GM18508 (cell line): ENCODE measurements around the gene CRYBG3.
"Not testable (repeated sequence)": the region's sequence is repeated elsewhere in the genome, so short reads cannot be mapped to it uniquely, and the experiment has no call there.

ENCODE experiments used
- ATAC-seq: cut with Tn5 transposase; IDR thresholded peaks from one replicate; pipeline ENCODE4 v1.9.1; 2021; ENCODE audit warnings: moderate number of reproducible peaks; ENCODE audit not compliant: insufficient read depth, unreplicated experiment

CRYBG3 gene

GRCh38 chr3:97833184-97833583 is 11.4 kb downstream of the CRYBG3 start:
- not testable (repeated sequence) for ATAC-seq

- no peak for ATAC-seq
Observed at GRCh38 chr3:97835761-97836160, 13.9 kb downstream of the CRYBG3 start.

- ATAC-seq: no peak
Observed at GRCh38 chr3:97838393-97838792, 16.6 kb downstream of the CRYBG3 start.

- no peak for ATAC-seq
Observed at GRCh38 chr3:97839944-97840343, 18.1 kb downstream of the CRYBG3 start.

DNA sequence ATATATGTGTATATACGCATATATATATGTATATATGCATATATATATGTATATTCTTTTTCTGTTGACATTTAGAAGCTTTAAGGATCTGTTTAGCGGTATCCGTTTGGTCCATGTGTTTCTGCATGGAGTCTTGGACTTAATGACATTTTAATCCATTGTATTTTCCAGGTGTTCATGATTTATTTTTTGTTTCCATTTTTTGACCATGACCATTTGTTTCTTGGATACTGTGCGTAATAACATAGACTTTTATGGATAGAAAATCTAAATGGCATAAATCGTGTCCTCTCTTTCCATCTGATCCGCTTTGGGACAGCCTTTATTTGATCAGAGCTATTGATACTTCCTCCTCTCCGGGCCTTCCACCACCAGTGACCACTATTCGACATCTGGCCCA is 19.5 kb downstream of the CRYBG3 start:
- no peak for ATAC-seq

- ATAC-seq: no peak
Observed at GRCh38 chr3:97841956-97842355, 20.1 kb downstream of the CRYBG3 start.

- ATAC-seq: no peak
Observed at GRCh38 chr3:97848779-97849178, 27.0 kb downstream of the CRYBG3 start.

DNA sequence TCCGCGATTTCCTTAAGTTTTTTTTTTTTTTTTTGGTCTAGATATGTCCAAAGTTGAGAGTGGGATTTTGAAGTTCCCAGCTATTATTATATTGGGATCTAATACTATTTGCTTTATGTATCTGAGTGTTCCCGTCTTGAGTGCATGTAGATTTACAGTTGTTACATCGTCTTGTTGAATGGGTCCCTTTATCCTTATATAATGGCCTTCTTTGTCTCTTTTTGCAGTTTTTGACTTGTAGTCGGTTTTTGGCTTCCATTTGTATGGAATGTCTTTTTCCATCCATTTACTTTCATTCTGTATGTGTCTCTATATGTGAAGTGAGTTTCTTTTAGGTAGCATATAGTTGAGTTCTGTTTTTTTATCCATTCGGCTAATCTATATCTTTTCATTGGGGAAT is 35.6 kb downstream of the CRYBG3 start:
- ATAC-seq: no peak

GRCh38 chr3:97860364-97860763 is 38.6 kb downstream of the CRYBG3 start:
- ATAC-seq: no peak

- ATAC-seq: no peak
Observed at GRCh38 chr3:97862582-97862981, 40.8 kb downstream of the CRYBG3 start.

- no peak for ATAC-seq
Observed at GRCh38 chr3:97863031-97863430, 41.2 kb downstream of the CRYBG3 start.

- no peak for ATAC-seq
Observed at GRCh38 chr3:97863775-97864174, 42.0 kb downstream of the CRYBG3 start.

DNA sequence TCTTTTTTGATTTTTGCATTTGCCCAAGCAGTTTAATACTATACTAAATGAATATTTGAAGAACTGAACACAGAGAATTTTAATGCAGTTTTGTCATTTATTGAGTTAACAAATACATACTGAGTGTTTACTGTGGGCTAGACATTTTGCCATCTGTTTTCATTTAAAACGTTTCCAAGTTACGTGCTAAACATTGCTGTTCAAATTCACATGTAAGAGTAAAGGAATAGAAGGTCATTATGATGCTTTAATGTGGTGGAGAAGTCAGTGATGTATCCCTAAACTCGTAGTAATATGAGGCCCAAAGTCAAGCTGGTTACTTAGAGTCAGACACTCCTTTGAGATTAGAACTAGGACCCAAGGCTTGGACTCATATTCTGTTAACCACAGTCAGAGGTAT is 49.4 kb downstream of the CRYBG3 start:
- no peak for ATAC-seq

DNA sequence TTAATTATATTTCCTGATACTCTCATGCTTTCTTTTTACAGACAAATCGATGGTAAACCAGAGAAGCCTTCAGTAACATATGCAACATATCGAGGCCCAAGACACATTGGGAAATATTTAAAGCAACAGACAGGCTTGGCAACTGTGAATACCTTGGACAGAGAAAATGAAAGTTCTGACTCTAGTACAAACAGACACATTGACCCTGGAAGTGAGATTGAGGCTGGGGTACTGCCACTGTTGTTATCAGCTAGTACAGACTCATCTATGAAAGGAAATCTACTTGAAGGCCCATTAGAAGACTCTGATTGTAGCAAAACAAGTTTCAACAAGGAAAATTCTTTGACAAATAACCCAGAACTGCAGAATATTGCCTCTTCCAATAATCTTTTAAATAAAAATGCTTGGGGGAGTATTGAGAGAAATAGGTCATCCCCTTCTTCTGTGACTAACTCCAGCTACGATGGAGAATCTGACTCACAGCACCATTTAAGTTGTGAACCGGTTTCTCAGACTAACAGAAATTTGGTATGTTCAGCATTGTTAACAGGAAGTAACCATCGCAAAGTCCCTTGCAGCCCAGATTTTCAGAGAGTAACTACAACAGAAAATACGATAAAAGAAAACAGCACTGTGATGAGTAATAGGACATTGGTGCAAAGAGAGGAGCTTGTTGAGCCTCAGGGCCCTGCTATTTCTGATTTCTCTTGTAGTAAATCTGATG is 50.2 kb downstream of the CRYBG3 start:
- no peak for ATAC-seq

- no peak for ATAC-seq
Observed at GRCh38 chr3:97872525-97873042, 50.8 kb downstream of the CRYBG3 start.

GRCh38 chr3:97880267-97880666 is 58.5 kb downstream of the CRYBG3 start:
- ATAC-seq: no peak

DNA sequence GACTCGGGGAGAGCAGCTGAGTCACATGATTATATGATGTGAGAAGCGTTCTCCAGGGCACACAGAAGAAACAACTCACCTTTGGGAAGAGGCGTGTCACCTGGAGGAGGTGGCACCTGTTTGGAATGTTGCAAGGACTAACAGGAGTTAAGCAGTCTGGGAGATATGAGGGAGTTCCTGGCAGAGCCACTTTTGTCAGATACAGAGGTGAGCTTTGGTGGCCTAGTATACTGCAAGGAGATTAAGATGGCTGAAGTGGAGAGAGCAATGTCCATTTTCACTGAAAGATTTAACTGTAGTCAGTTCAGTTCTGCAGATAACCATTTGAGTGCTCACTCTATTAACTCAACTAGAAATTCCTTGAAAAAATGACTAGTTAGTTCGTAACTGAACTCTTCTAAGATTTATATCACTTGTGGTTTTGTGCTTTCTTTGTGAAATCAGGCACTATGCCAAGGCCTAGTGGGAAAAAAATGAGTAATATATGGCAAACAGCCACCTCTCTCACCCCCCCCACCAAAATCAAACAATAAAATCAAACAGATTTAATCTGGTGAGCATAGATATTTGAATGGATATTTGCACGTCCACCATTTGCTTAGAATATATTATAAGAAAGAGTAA is 61.3 kb downstream of the CRYBG3 start:
- ATAC-seq: no peak

DNA sequence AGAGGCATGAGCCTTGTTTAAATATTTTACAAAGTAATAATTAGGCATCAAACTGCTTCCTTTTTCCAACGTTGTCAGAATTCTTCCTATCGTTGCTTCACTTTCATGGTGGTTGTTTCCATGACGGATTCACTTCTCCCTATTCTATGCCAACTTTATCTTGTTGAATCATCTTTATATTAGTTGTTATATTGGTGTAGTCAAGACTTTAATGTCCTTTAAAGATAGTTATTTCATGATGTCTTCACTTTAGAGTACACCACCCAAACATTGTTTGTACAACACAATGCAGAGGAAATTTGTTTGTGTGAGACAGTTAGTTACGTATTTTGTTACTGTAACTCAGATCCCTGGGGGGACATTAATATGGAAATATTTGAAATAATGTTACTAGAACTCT is 61.9 kb downstream of the CRYBG3 start:
- no peak for ATAC-seq

DNA sequence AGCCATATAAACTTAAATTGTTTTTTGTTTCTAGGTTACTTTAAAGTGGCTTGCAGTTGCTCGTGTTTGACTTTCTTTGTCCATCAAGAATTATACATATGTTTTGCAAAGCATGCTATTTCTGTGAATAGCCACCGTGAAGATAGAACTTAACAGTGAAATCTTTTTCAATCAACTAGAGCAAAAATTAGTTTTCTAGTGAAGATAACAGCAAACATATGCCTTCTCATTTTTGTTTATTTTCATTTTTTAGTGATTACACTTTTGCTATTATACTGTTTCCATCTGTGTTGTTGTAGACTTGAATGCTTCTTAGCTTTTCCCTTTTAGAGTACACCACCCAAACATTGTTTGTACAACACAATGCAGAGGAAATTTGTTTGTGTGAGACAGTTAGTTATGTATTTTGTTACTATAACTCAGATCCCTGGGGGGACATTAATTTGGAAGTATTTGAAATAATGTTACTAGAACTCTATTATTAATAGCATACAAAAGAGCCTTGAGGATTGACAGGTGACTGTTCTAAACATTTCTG is 62.8 kb downstream of the CRYBG3 start:
- ATAC-seq: no peak

DNA sequence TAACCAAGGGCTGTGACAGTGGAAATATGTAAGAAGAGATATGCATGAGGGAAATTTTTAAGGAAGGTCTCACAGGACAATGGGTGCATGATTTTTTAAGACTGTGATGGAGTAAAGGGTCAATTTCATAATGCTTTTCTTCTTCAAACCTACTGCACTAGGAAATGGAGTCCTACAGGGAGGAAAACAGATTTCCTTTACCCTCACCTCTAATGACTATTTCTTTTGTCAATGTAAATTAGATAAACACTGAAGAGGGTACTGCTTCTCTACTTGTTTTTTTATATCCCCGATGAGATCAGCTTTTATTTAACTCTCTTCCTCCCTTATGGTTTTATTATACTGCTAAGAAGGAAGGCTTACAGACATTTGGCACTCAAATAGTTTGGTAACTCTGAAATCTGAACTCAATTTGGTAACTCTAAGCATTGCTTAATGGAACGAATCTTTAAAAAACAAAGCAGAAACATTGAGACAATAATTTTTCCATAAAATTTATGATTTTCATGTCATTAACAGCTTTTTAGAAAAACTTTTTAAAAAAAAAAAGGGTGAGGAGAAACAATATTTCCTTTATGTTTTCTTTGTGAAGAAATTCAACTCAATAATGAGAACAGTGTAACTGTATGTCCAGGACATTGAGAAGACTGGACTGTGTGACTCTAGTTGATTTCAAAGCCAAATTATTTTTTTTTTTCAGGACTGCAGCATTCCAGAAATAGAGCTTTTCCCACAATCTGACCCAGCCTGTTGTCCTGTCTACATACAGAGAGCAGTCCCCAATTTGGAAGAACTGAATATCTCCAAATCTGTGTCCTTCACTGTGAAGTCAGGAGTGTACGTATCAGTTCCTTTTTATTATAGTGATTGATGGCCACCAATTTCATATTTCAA is 64.4 kb downstream of the CRYBG3 start:
- ATAC-seq: no peak

DNA sequence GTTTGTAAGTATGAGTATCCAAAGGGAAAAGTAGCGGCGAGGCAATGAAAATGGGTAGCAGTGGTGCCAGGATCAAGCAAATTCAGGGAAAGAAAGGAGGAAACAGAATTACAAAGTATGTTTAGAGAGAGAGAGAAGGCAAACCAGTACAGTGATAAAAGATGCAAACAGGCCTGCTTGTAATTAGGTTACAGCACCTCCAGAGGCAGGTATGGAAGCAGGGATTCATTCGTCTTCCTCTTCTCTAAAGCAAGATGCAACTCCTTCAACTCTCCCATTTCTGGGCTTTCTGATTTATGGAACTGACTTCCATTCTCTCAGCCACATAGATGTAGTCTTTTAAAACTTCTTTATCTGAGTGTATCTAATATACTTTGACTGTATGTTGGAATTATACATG is 68.0 kb downstream of the CRYBG3 start:
- ATAC-seq: no peak
